ENCODE measurements around the gene LRRN4. TPM values are rescaled to one million over a fixed set of nuclear protein-coding genes. Genes with fewer than 3 reads are reported as not detected.

Gene LRRN4
- polyA plus RNA-seq (0.14 and 0.26 TPM in 2 replicates), polyA minus RNA-seq (0.24 TPM in 1 of 2 replicates, not detected in the other)

DNA sequence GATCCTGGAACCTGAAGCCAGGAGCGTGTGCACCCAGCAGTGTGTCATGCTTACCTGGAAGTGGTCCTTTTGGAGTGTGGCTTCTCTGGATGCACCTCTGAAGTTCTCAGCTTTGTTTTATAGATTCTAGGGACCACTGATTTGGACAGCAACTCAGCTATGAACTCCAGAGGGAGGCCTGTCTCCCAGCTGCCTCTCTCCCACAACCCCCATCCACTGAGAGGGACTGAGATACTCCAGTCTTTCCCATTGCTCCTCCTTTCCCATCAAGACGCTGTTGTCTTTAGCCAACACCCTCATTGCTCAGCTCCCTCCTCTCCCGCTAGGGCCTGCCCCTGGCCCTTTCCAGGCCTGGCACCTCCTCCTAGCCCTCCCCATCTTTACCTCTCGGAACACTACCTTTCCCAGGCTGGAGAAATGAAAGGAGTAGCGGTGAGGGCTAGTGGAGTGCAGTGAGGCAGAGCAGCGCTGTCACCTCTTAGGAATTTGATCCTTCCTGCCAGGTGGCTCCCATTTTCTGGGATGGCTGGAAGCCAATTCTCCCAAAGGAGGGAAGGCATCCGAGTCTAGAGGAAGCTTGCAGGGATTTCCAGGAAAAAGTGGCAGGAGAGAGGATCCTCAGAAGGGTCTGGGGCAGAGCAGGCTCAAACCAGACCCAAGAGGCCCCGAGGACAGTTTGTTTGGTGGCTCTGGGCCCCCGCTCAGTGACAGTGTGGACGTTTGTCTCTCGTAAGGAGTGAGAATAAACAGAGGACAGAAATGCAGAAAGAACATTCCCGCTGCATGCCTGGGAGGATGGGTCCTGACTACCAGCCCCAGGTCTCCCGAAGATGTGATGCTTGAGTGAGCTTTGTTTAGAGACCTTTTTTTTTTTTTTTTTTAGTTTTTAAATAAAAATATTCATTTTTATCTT, at the start of gene LRRN4:
TSS of gene LRRN4 (minus strand) at position 285 of the 913 bp plus-strand sequence. CDS start 1,261 bp downstream, outside the sequence.
- no peaks in the 10 kb centered on the region for H4K20me1 ChIP-seq (ENCODE audit: insufficient read depth)
- H3K27me3 ChIP-seq (ENCODE audit: insufficient read depth, low read depth, low read length) = peaks cover 45% of the 10 kb centered on the region
- no peak within 1 kb of the TSS for H3K9ac ChIP-seq (ENCODE audit: low read length)
- H2AFZ ChIP-seq (ENCODE audit: low read depth, low read length) = no peak within 1 kb of the TSS
- no peaks in the 10 kb centered on the region for H3K36me3 ChIP-seq (ENCODE audit: insufficient read depth, low read length)
- no peaks in the 10 kb centered on the region for H3K79me2 ChIP-seq (replicated peaks; ENCODE audit: insufficient read depth, low read length)
- H3K9me2 ChIP-seq (ENCODE audit: insufficient read depth, low read length) = no peaks in the 10 kb centered on the region
- H3K4me2 ChIP-seq (ENCODE audit: low read length) = no peak within 1 kb of the TSS
- TF ChIP-seq POLR2AphosphoS5 (IDR thresholded peaks at IDR 0.05) (no peak), RAD21 (conservative IDR thresholded peaks at IDR 0.05) (no peak), TAF1 (IDR thresholded peaks at IDR 0.05; ENCODE audit: low read depth) (no peak), REST (IDR thresholded peaks at IDR 0.05; ENCODE audit: borderline replicate concordance) (no peak), SMC3 (conservative IDR thresholded peaks at IDR 0.05; ENCODE audit: poor library complexity) (no peak), MXI1 (conservative IDR thresholded peaks at IDR 0.05; ENCODE audit: poor library complexity, severe bottlenecking) (no peak), EP300 (conservative IDR thresholded peaks at IDR 0.05; ENCODE audit: poor library complexity, severe bottlenecking) (no peak), EZH2 (IDR thresholded peaks at IDR 0.05; ENCODE audit: borderline replicate concordance, insufficient read depth, low read length, poor library complexity, severe bottlenecking) (no peak)
- TF ChIP-seq, protein P1, sequence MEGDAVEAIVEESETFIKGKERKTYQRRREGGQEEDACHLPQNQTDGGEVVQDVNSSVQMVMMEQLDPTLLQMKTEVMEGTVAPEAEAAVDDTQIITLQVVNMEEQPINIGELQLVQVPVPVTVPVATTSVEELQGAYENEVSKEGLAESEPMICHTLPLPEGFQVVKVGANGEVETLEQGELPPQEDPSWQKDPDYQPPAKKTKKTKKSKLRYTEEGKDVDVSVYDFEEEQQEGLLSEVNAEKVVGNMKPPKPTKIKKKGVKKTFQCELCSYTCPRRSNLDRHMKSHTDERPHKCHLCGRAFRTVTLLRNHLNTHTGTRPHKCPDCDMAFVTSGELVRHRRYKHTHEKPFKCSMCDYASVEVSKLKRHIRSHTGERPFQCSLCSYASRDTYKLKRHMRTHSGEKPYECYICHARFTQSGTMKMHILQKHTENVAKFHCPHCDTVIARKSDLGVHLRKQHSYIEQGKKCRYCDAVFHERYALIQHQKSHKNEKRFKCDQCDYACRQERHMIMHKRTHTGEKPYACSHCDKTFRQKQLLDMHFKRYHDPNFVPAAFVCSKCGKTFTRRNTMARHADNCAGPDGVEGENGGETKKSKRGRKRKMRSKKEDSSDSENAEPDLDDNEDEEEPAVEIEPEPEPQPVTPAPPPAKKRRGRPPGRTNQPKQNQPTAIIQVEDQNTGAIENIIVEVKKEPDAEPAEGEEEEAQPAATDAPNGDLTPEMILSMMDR (IDR thresholded peaks at IDR 0.05; ENCODE audit: poor library complexity, severe bottlenecking) = no peak
- H3K27ac ChIP-seq (ENCODE audit: low read length) = no peak within 1 kb of the TSS
- no peaks in the 10 kb centered on the region for H3K9me3 ChIP-seq (ENCODE audit: low read length)
- no peaks in the 10 kb centered on the region for H3F3A ChIP-seq (ENCODE audit: insufficient read depth, low read length, poor library complexity, severe bottlenecking)
- no peak within 1 kb of the TSS for H3K4me3 ChIP-seq (ENCODE audit: low read length)

- no peaks in the 10 kb centered on the region for H3K9me3 ChIP-seq (ENCODE audit: low read length)
- no peaks in the 10 kb centered on the region for H3K27me3 ChIP-seq (ENCODE audit: insufficient read depth, low read depth, low read length)
- H3K9ac ChIP-seq (ENCODE audit: low read length) = no peak overlapping the region
- no peak overlapping the region for H3K27ac ChIP-seq (ENCODE audit: low read length)
- no peaks in the 10 kb centered on the region for H3K36me3 ChIP-seq (ENCODE audit: insufficient read depth, low read length)
- H3K4me2 ChIP-seq (ENCODE audit: low read length) = no peak overlapping the region
- no peak overlapping the region for H3K4me3 ChIP-seq (ENCODE audit: low read length)
- H3F3A ChIP-seq (ENCODE audit: insufficient read depth, low read length, poor library complexity, severe bottlenecking) = no peaks in the 10 kb centered on the region
- H2AFZ ChIP-seq (ENCODE audit: low read depth, low read length) = no peak overlapping the region
- TF ChIP-seq EZH2 (IDR thresholded peaks at IDR 0.05; ENCODE audit: borderline replicate concordance, insufficient read depth, low read length, poor library complexity, severe bottlenecking) (no peak), SMC3 (conservative IDR thresholded peaks at IDR 0.05; ENCODE audit: poor library complexity) (no peak), RAD21 (conservative IDR thresholded peaks at IDR 0.05) (no peak), TAF1 (IDR thresholded peaks at IDR 0.05; ENCODE audit: low read depth) (no peak), EP300 (conservative IDR thresholded peaks at IDR 0.05; ENCODE audit: poor library complexity, severe bottlenecking) (no peak), MXI1 (conservative IDR thresholded peaks at IDR 0.05; ENCODE audit: poor library complexity, severe bottlenecking) (no peak), REST (IDR thresholded peaks at IDR 0.05; ENCODE audit: borderline replicate concordance) (no peak), POLR2AphosphoS5 (IDR thresholded peaks at IDR 0.05) (no peak)
- TF ChIP-seq, protein P1 (IDR thresholded peaks at IDR 0.05; ENCODE audit: poor library complexity, severe bottlenecking) = no peak
- no peaks in the 10 kb centered on the region for H3K9me2 ChIP-seq (ENCODE audit: insufficient read depth, low read length)
- no peaks in the 10 kb centered on the region for H3K79me2 ChIP-seq (replicated peaks; ENCODE audit: insufficient read depth, low read length)
- H4K20me1 ChIP-seq (ENCODE audit: insufficient read depth) = no peaks in the 10 kb centered on the region
These were observed 49.4 kb upstream of the LRRN4 start for GRCh38 chr20:6103301-6103700.

Measured in neural cell (in vitro differentiated cells).